Lung (tissue), 12 donors: ENCODE results near the gene EXOC3L2. TPM values are rescaled to one million over a fixed set of nuclear protein-coding genes. Genes with fewer than 3 reads are reported as not detected.

ENCODE experiments used
- ATAC-seq: fragments of 200-7000 bp; cut with Tn5 transposase; one replicate; pipeline ENCODE4 v1.9.1; 2020; ENCODE audit warnings: moderate number of reproducible peaks; ENCODE audit not compliant: insufficient read depth, low FRiP score
- DNase-seq, 3 donors: peaks; one replicate each; pipeline ENCODE4 v3.0.0-alpha.2; 2013 to 2017
- H3K27ac ChIP-seq, 2 donors: one replicate each; pipeline ENCODE4 v1.5.1; 2013; ENCODE audit warnings: mild to moderate bottlenecking in 2 of 2, moderate library complexity in 2 of 2, control low read depth in 1 of 2, inconsistent platforms in 1 of 2, low read depth in 1 of 2, low read length in 1 of 2
- H3K27me3 ChIP-seq, 3 donors: one replicate each; pipeline ENCODE4 v1.5.1; 2013; ENCODE audit warnings: low read length in 2 of 3; ENCODE audit not compliant: control insufficient read depth in 3 of 3, insufficient read depth in 3 of 3
- H3K36me3 ChIP-seq, 4 donors: one replicate each; pipeline ENCODE4 v1.5.1; 2013; ENCODE audit warnings: low read length in 4 of 4, mild to moderate bottlenecking in 1 of 4, moderate library complexity in 1 of 4; ENCODE audit not compliant: control insufficient read depth in 4 of 4, insufficient read depth in 4 of 4
- H3K4me1 ChIP-seq, 5 donors: one replicate each; pipeline ENCODE4 v1.5.1; 2013; ENCODE audit warnings: low read length in 5 of 5, mild to moderate bottlenecking in 2 of 5, moderate library complexity in 1 of 5; ENCODE audit not compliant: control insufficient read depth in 5 of 5, insufficient read depth in 5 of 5
- H3K4me3 ChIP-seq: one replicate; pipeline ENCODE4 v1.5.1; 2013; ENCODE audit warnings: mild to moderate bottlenecking, control low read depth, moderate library complexity
- H3K9ac ChIP-seq, 2 donors: one replicate each; pipeline ENCODE4 v1.5.1; 2013; ENCODE audit warnings: low read length in 2 of 2, control low read depth in 1 of 2; ENCODE audit not compliant: insufficient read depth in 1 of 2
- H3K9me3 ChIP-seq, 4 donors: one replicate each; pipeline ENCODE4 v1.5.1; 2013; ENCODE audit warnings: low read length in 3 of 4, mild to moderate bottlenecking in 1 of 4, moderate library complexity in 1 of 4; ENCODE audit not compliant: control insufficient read depth in 4 of 4, insufficient read depth in 3 of 4
- WGBS, 2 donors: extraction: QIAGEN DNeasy Blood & Tissue Kit; methylation state at CpG; one replicate each; pipeline ENCODE4 v1.1.7; 2013; 5-methylcytosine and 5-hydroxymethylcytosine counted together
- polyA plus RNA-seq, 2 donors: library from polyadenylated mRNA; stranded (reverse); fragments of 200-250 nt; gene quantifications; one replicate each; pipeline ENCODE4 v1.2.1, GENCODE V29; 2013
- total RNA-seq, 2 donors: library from RNA; depleted of rRNA in 1 of 2; stranded (reverse); fragments of >200 nt in 1 of 2; gene quantifications; one replicate each; pipeline ENCODE4 v1.2.1, GENCODE V29; 2014 to 2021
- TF ChIP-seq, protein P1 (sequence below): IDR thresholded peaks from 2 replicates; pipeline ENCODE4 v1.5.1; 2012; ENCODE audit warnings: mild to moderate bottlenecking; ENCODE audit errors: control extremely low read depth, extremely low read depth
- donor health status: control.
- donor health status: control.
- donor health status: Bipolar disorder and iron deficiency.
- donor health status: healthy.
- donor health status: DM: yes; HTN: yes; CAD: no.

EXOC3L2 gene
- total and polyA plus RNA-seq, 4 donors: 1.7 to 2.8 (median 2.4) TPM

DNA sequence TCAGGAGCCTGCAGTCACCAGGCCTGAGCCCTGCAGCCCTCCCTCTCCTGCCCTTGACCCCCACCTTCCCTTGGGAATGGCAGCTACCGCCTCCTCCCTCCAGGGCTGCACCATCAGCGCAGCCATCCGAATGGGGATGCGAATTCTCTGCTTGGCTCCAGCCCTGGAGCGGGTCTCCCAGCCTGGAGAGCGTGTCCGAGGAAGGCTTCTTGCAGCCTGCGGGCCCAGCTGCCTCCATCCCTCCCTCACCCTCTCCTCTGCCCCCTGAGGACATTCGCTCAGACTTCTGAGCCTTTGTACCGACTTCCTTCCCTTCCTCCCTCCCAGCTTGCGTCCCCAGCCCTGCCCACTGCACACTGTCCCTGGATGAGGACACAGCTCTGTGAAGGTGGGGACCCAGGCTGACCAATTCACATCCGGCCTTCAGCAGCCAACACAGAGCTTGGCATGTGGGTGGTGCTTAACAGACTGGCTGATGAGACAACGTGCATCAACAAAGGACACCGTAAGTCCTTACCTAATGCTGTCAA, 78.4 kb downstream of the EXOC3L2 start:
- DNase-seq (peak in 1 of 3 donors; percentile 39), ATAC-seq (no peak)
- Histone ChIP-seq H3K4me1 (peaks cover 0 to 13% (median 0%) of the 10 kb centered on the region in 5 donors), H3K9me3 (no peaks in the 10 kb centered on the region), H3K27ac (no peak overlapping the region), H3K4me3 (no peak overlapping the region), H3K27me3 (no peaks in the 10 kb centered on the region), H3K9ac (no peak overlapping the region), H3K36me3 (no peaks in the 10 kb centered on the region)
- 53 to 57% methylated on average over 14 of the region's 14 CpGs for WGBS, 2 donors
- TF ChIP-seq, protein P1, sequence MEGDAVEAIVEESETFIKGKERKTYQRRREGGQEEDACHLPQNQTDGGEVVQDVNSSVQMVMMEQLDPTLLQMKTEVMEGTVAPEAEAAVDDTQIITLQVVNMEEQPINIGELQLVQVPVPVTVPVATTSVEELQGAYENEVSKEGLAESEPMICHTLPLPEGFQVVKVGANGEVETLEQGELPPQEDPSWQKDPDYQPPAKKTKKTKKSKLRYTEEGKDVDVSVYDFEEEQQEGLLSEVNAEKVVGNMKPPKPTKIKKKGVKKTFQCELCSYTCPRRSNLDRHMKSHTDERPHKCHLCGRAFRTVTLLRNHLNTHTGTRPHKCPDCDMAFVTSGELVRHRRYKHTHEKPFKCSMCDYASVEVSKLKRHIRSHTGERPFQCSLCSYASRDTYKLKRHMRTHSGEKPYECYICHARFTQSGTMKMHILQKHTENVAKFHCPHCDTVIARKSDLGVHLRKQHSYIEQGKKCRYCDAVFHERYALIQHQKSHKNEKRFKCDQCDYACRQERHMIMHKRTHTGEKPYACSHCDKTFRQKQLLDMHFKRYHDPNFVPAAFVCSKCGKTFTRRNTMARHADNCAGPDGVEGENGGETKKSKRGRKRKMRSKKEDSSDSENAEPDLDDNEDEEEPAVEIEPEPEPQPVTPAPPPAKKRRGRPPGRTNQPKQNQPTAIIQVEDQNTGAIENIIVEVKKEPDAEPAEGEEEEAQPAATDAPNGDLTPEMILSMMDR: no peak

DNA sequence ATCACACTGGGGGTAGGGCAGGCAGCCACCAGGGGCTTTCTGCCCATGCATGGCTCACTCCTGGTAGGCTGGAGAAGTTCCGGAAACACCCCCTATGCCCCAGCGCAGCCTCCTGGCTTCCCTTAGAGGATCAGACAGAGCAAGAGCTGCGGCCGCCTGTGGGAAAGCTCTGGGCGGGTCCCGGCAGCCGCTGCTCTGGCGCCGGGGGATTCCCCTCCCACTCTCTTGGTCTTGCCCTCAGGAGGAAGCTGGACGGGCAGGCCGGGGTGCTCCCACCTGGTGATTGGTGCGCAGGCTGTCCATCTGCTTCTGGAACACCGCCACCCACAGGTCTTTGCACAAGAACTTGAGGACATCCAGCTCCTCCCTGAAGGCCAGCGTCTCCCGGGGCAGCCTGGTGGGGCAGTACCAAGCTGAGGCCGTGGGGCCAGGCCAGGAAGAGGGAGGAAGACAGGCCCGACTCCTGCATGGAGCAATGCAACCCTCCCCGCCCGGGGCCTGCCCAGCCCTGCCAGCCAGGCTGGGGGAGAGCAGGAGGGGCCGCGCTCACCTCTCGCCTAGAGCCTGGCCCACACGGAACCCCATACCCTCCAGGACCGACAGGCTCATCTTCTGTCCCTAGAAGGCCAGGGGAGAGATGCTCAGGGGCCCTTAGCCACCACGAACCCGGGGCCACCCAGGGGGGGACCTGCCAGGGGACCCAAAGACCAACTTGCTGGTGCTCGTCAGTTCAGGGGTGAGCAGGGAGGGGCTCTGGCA, 80.5 kb downstream of the EXOC3L2 start:
- Histone ChIP-seq H3K9ac (no peak overlapping the region), H3K4me1 (peaks cover 0 to 9% (median 0%) of the 10 kb centered on the region in 5 donors), H3K27me3 (no peaks in the 10 kb centered on the region), H3K36me3 (no peaks in the 10 kb centered on the region), H3K9me3 (no peaks in the 10 kb centered on the region), H3K4me3 (no peak overlapping the region), H3K27ac (no peak overlapping the region)
- 29 to 36% methylated on average over 27 of the region's 27 CpGs for WGBS, 2 donors
- TF ChIP-seq, protein P1: no peak
- ATAC-seq: peak; percentile 75
- peak; percentile 37 to 54 (median 47) for DNase-seq

DNA sequence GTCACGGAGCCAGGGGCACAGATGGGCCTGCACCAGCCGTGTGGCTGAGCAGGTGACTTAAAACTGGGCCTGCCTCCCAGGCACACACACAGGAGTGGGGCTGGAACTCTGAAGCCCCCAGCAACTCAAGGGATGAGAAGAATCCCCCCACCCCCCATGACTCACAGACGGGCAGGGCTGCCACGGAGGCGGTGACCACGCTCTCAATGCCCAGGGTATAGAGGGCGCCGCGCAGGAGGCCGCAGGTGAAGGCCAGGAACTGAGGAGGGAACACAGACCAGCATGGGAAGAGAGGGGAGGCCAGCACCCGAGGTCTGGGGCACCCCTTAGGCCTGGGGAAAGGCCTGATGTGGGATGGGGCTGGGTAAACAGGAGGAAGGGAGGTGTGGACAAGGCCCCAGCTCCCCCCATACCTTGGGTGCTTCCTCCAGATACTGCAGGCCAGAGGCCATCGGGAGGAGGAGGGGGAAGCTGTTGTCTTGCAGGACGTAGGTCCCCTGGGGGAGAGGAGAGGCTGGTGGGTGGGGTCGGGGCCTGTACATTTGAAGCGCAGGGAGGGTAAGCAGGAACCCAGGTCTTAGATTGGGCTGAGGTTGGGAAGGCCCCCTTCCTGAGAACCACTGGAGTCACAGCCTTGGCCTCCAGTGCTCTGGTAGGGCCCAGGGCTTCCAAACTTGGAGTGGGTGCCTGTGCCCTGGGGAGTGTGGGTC, 81.3 kb downstream of the EXOC3L2 start:
- ATAC-seq (no peak), DNase-seq (no peak)
- TF ChIP-seq, protein P1: no peak
- Histone ChIP-seq H3K36me3 (no peaks in the 10 kb centered on the region), H3K27me3 (no peaks in the 10 kb centered on the region), H3K4me3 (no peak overlapping the region), H3K27ac (no peak overlapping the region), H3K9ac (no peak overlapping the region), H3K9me3 (no peaks in the 10 kb centered on the region), H3K4me1 (peaks cover 0 to 9% (median 0%) of the 10 kb centered on the region in 5 donors)
- 75 to 83% methylated on average over 15 of the region's 15 CpGs for WGBS, 2 donors
